Neural crest cell (in vitro differentiated cells): ENCODE data around the gene SYAP1. TPM values are rescaled to one million over a fixed set of nuclear protein-coding genes. Genes with fewer than 3 reads are reported as not detected.

ENCODE experiments used
- DNase-seq: peaks from one replicate; pipeline ENCODE4 v3.0.0; 2021; ENCODE audit warnings: low read depth, mixed read lengths, low spot score
- H3K27ac Mint-ChIP-seq: one replicate; pipeline ENCODE4 v1.8.0; 2021; ENCODE audit warnings: mild to moderate bottlenecking, mixed read lengths; ENCODE audit not compliant: unreplicated experiment
- H3K27me3 Mint-ChIP-seq: 2 replicates; pipeline ENCODE4 v1.8.0; 2021; ENCODE audit warnings: low read depth, mild to moderate bottlenecking, mixed read lengths
- H3K36me3 Mint-ChIP-seq: 2 replicates; pipeline ENCODE4 v1.8.0; 2021; ENCODE audit warnings: low read depth, mild to moderate bottlenecking, mixed read lengths
- H3K4me1 Mint-ChIP-seq: 2 replicates; pipeline ENCODE4 v1.8.0; 2021; ENCODE audit warnings: mixed read lengths
- H3K4me3 Mint-ChIP-seq: one replicate; pipeline ENCODE4 v1.8.0; 2021; ENCODE audit warnings: mild to moderate bottlenecking, mixed read lengths
- H3K9me3 Mint-ChIP-seq: 2 replicates; pipeline ENCODE4 v1.8.0; 2021; ENCODE audit warnings: mixed read lengths
- CTCF ChIP-seq: fragments of 200-600 bp; sonication (generic); conservative IDR thresholded peaks from 2 replicates; pipeline ENCODE4 v1.5.0; 2021; ENCODE audit warnings: antibody characterized with exemption, mild to moderate bottlenecking
- total RNA-seq: library from RNA; stranded (reverse); gene quantifications from 2 replicates; pipeline ENCODE4 v1.2.1, GENCODE V29; 2021

Gene SYAP1
- total RNA-seq, 1 donor from 2014 or later: 38.0 TPM

GRCh38 chrX:16705370-16705769 lies 14.0 kb upstream of the SYAP1 start:
- peaks cover 11% of the 10 kb centered on the region for H3K4me1 Mint-ChIP-seq
- no peaks in the 10 kb centered on the region for H3K9me3 Mint-ChIP-seq
- no peak for TF ChIP-seq CTCF
- no peak overlapping the region for H3K27ac Mint-ChIP-seq
- H3K4me3 Mint-ChIP-seq: no peak overlapping the region
- peaks cover 13% of the 10 kb centered on the region for H3K36me3 Mint-ChIP-seq
- DNase-seq: no peak
- H3K27me3 Mint-ChIP-seq: no peaks in the 10 kb centered on the region

- DNase-seq: no peak
- H3K36me3 Mint-ChIP-seq: peaks cover 9% of the 10 kb centered on the region
- H3K4me3 Mint-ChIP-seq: peak overlapping the region; percentile 3
- no peak for TF ChIP-seq CTCF
- peaks cover 28% of the 10 kb centered on the region for H3K4me1 Mint-ChIP-seq
- no peaks in the 10 kb centered on the region for H3K9me3 Mint-ChIP-seq
- no peaks in the 10 kb centered on the region for H3K27me3 Mint-ChIP-seq
- no peak overlapping the region for H3K27ac Mint-ChIP-seq
These were observed 11.4 kb upstream of the SYAP1 start for GRCh38 chrX:16708016-16708415.

DNA sequence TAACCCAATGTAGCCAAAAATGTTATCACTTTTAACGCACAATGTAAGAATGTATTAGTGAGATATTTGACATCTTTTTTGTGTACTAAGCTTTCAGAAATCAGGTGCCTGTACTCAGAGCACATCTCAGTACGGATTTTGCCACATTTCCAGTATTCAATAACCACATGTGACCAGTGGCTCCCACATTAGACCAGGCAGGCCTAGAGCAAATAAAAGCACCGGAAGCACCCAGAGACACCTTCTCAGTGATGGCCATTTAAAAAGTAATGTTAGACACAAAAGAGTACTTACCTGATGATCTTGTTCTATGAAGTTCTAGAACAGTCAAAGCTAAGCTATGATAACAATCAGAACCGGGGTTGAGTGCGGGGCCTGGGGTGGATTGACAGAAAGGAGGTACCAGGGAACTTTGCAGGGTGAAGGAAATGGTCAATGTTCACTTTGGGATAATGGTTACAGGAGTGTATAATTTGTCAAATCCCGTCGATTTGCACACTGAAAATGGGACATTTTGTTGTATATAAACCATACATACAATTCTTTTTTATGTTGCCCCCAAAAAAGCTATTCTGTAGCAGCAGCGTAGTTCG lies 8.1 kb upstream of the SYAP1 start:
- Mint-ChIP-seq H3K36me3 (peaks cover 6% of the 10 kb centered on the region), H3K27me3 (no peaks in the 10 kb centered on the region), H3K27ac (peak overlapping the region; percentile 95), H3K9me3 (no peaks in the 10 kb centered on the region), H3K4me3 (peak overlapping the region; percentile 97), H3K4me1 (peaks cover 28% of the 10 kb centered on the region)
- no peak for TF ChIP-seq CTCF
- no peak for DNase-seq

- Mint-ChIP-seq H3K27me3 (no peaks in the 10 kb centered on the region), H3K4me1 (peaks cover 28% of the 10 kb centered on the region), H3K4me3 (peak overlapping the region; percentile 97), H3K27ac (peak overlapping the region; percentile 99), H3K9me3 (no peaks in the 10 kb centered on the region), H3K36me3 (peaks cover 5% of the 10 kb centered on the region)
- TF ChIP-seq CTCF: no peak
- peak; percentile 25 for DNase-seq
These were observed 7.4 kb upstream of the SYAP1 start for GRCh38 chrX:16711893-16712547.

- Mint-ChIP-seq H3K4me3 (peak within 1 kb of the TSS; percentile 97), H3K4me1 (peaks cover 28% of the 10 kb centered on the region), H3K9me3 (no peaks in the 10 kb centered on the region), H3K36me3 (peaks cover 3% of the 10 kb centered on the region), H3K27ac (peak within 1 kb of the TSS; percentile 99), H3K27me3 (no peaks in the 10 kb centered on the region)
- DNase-seq: peak; percentile 65
- peak; percentile 27 for TF ChIP-seq CTCF
These were observed 6.8 kb upstream of the SYAP1 start, which contains the start of gene CTPS2 for GRCh38 chrX:16712548-16713155. Gene CTPS2, minus strand, starts transcription at chrX:16712669. Its CDS starts 9,767 bp downstream, at chrX:16702902.
